ENCODE data around the gene RPL5.

The RPL5 gene

GRCh38 chr1:92822879-92823278 lies 9.0 kb upstream of the RPL5 start:
- Histone ChIP-seq H3K27me3 (ENCODE audit: insufficient read depth, low read length) (no peaks in the 10 kb centered on the region), H3K4me1 (ENCODE audit: insufficient read depth, low read length) (no peaks in the 10 kb centered on the region), H3K9me3 (ENCODE audit: insufficient read depth, low read depth, low read length) (no peaks in the 10 kb centered on the region), H3K4me3 (ENCODE audit: low read length) (no peak overlapping the region), H3K9ac (ENCODE audit: low read depth, low read length) (no peak overlapping the region), H3K27ac (ENCODE audit: low read depth, low read length) (no peak overlapping the region), H3K36me3 (ENCODE audit: insufficient read depth, low read length) (no peaks in the 10 kb centered on the region)
- 93% methylated on average over 2 of the region's 3 CpGs for WGBS

- no peak overlapping the region for H3K27ac ChIP-seq (ENCODE audit: low read depth, low read length)
- H3K36me3 ChIP-seq (ENCODE audit: insufficient read depth, low read length), result no peaks in the 10 kb centered on the region
- no peaks in the 10 kb centered on the region for H3K27me3 ChIP-seq (ENCODE audit: insufficient read depth, low read length)
- 93% methylated on average over 5 of the region's 6 CpGs for WGBS
- H3K9ac ChIP-seq (ENCODE audit: low read depth, low read length), result no peak overlapping the region
- H3K4me1 ChIP-seq (ENCODE audit: insufficient read depth, low read length), result no peaks in the 10 kb centered on the region; the same call in 1 of the 2 replicates
- H3K4me3 ChIP-seq (ENCODE audit: low read length), result no peak overlapping the region
- H3K9me3 ChIP-seq (ENCODE audit: insufficient read depth, low read depth, low read length), result no peaks in the 10 kb centered on the region
Measured at GRCh38 chr1:92826792-92827191, 5.0 kb upstream of the RPL5 start.

GRCh38 chr1:92831368-92831761 lies 475 bp upstream of the RPL5 start:
- H3K9me3 ChIP-seq (ENCODE audit: insufficient read depth, low read depth, low read length), result no peaks in the 10 kb centered on the region
- H3K36me3 ChIP-seq (ENCODE audit: insufficient read depth, low read length), result peaks cover 37% of the 10 kb centered on the region
- 67% methylated on average over 4 of the region's 4 CpGs for WGBS
- no peak overlapping the region for H3K9ac ChIP-seq (ENCODE audit: low read depth, low read length)
- peak overlapping the region; percentile 93 for H3K4me3 ChIP-seq (ENCODE audit: low read length)
- no peaks in the 10 kb centered on the region; the same call in 1 of the 2 replicates for H3K4me1 ChIP-seq (ENCODE audit: insufficient read depth, low read length)
- H3K27me3 ChIP-seq (ENCODE audit: insufficient read depth, low read length), result no peaks in the 10 kb centered on the region
- no peak overlapping the region for H3K27ac ChIP-seq (ENCODE audit: low read depth, low read length)

GRCh38 chr1:92832537-92833114 lies 786 bp downstream of the RPL5 start:
- H3K4me3 ChIP-seq (ENCODE audit: low read length), result peak overlapping the region; percentile 93
- H3K27ac ChIP-seq (ENCODE audit: low read depth, low read length), result peak overlapping the region; percentile 89
- H3K36me3 ChIP-seq (ENCODE audit: insufficient read depth, low read length), result peaks cover 50% of the 10 kb centered on the region
- peak overlapping the region; percentile 99 for H3K9ac ChIP-seq (ENCODE audit: low read depth, low read length)
- no peaks in the 10 kb centered on the region for H3K27me3 ChIP-seq (ENCODE audit: insufficient read depth, low read length)
- WGBS, result 1% methylated on average over 18 of the region's 19 CpGs
- H3K4me1 ChIP-seq (ENCODE audit: insufficient read depth, low read length), result no peaks in the 10 kb centered on the region; the same call in 1 of the 2 replicates
- no peaks in the 10 kb centered on the region for H3K9me3 ChIP-seq (ENCODE audit: insufficient read depth, low read depth, low read length)

GRCh38 chr1:92833840-92834239 lies 2.0 kb downstream of the RPL5 start:
- WGBS, result 77% methylated on average over 5 of the region's 5 CpGs
- Histone ChIP-seq H3K9ac (ENCODE audit: low read depth, low read length) (peak overlapping the region; percentile 99), H3K27me3 (ENCODE audit: insufficient read depth, low read length) (no peaks in the 10 kb centered on the region), H3K4me1 (ENCODE audit: insufficient read depth, low read length) (no peaks in the 10 kb centered on the region; the same call in 1 of the 2 replicates), H3K9me3 (ENCODE audit: insufficient read depth, low read depth, low read length) (no peaks in the 10 kb centered on the region), H3K36me3 (ENCODE audit: insufficient read depth, low read length) (peaks cover 62% of the 10 kb centered on the region), H3K4me3 (ENCODE audit: low read length) (peak overlapping the region; percentile 93), H3K27ac (ENCODE audit: low read depth, low read length) (peak overlapping the region; percentile 29; the same call in 1 of the 2 replicates)

GRCh38 chr1:92834617-92835016 lies 2.8 kb downstream of the RPL5 start:
- no peaks in the 10 kb centered on the region for H3K9me3 ChIP-seq (ENCODE audit: insufficient read depth, low read depth, low read length)
- H3K9ac ChIP-seq (ENCODE audit: low read depth, low read length), result peak overlapping the region; percentile 99; the same call in 1 of the 2 replicates
- H3K27me3 ChIP-seq (ENCODE audit: insufficient read depth, low read length), result no peaks in the 10 kb centered on the region
- no peaks in the 10 kb centered on the region; the same call in 1 of the 2 replicates for H3K4me1 ChIP-seq (ENCODE audit: insufficient read depth, low read length)
- H3K27ac ChIP-seq (ENCODE audit: low read depth, low read length), result no peak overlapping the region
- peak overlapping the region; percentile 93 for H3K4me3 ChIP-seq (ENCODE audit: low read length)
- WGBS, result 95% methylated on average over 5 of the region's 5 CpGs
- peaks cover 69% of the 10 kb centered on the region for H3K36me3 ChIP-seq (ENCODE audit: insufficient read depth, low read length)

GRCh38 chr1:92837062-92837461 lies 5.2 kb downstream of the RPL5 start:
- Histone ChIP-seq H3K27me3 (ENCODE audit: insufficient read depth, low read length) (no peaks in the 10 kb centered on the region), H3K4me3 (ENCODE audit: low read length) (no peak overlapping the region), H3K36me3 (ENCODE audit: insufficient read depth, low read length) (peaks cover 94% of the 10 kb centered on the region), H3K4me1 (ENCODE audit: insufficient read depth, low read length) (no peaks in the 10 kb centered on the region), H3K9me3 (ENCODE audit: insufficient read depth, low read depth, low read length) (no peaks in the 10 kb centered on the region), H3K27ac (ENCODE audit: low read depth, low read length) (no peak overlapping the region), H3K9ac (ENCODE audit: low read depth, low read length) (no peak overlapping the region)
- WGBS, result 100% methylated on average over 2 of the region's 2 CpGs

GRCh38 chr1:92838519-92838918 lies 6.7 kb downstream of the RPL5 start:
- Histone ChIP-seq H3K27me3 (ENCODE audit: insufficient read depth, low read length) (no peaks in the 10 kb centered on the region), H3K9ac (ENCODE audit: low read depth, low read length) (no peak overlapping the region), H3K4me1 (ENCODE audit: insufficient read depth, low read length) (no peaks in the 10 kb centered on the region), H3K9me3 (ENCODE audit: insufficient read depth, low read depth, low read length) (no peaks in the 10 kb centered on the region), H3K4me3 (ENCODE audit: low read length) (no peak overlapping the region), H3K36me3 (ENCODE audit: insufficient read depth, low read length) (peaks cover 100% of the 10 kb centered on the region), H3K27ac (ENCODE audit: low read depth, low read length) (no peak overlapping the region)
- WGBS, result 42% methylated on average over 1 of the region's 1 CpG

- Histone ChIP-seq H3K36me3 (ENCODE audit: insufficient read depth, low read length) (peaks cover 100% of the 10 kb centered on the region), H3K27ac (ENCODE audit: low read depth, low read length) (no peak overlapping the region), H3K4me1 (ENCODE audit: insufficient read depth, low read length) (no peaks in the 10 kb centered on the region), H3K9me3 (ENCODE audit: insufficient read depth, low read depth, low read length) (no peaks in the 10 kb centered on the region), H3K4me3 (ENCODE audit: low read length) (no peak overlapping the region), H3K9ac (ENCODE audit: low read depth, low read length) (no peak overlapping the region), H3K27me3 (ENCODE audit: insufficient read depth, low read length) (no peaks in the 10 kb centered on the region)
- 93% methylated on average over 2 of the region's 2 CpGs for WGBS
Measured at GRCh38 chr1:92839442-92839841, 7.6 kb downstream of the RPL5 start.

GRCh38 chr1:92840600-92840999 lies 8.8 kb downstream of the RPL5 start:
- no peak overlapping the region for H3K4me3 ChIP-seq (ENCODE audit: low read length)
- no peaks in the 10 kb centered on the region for H3K9me3 ChIP-seq (ENCODE audit: insufficient read depth, low read depth, low read length)
- no peak overlapping the region for H3K9ac ChIP-seq (ENCODE audit: low read depth, low read length)
- no peaks in the 10 kb centered on the region for H3K27me3 ChIP-seq (ENCODE audit: insufficient read depth, low read length)
- H3K36me3 ChIP-seq (ENCODE audit: insufficient read depth, low read length), result peaks cover 89% of the 10 kb centered on the region
- 84% methylated on average over 5 of the region's 5 CpGs for WGBS
- H3K27ac ChIP-seq (ENCODE audit: low read depth, low read length), result no peak overlapping the region
- H3K4me1 ChIP-seq (ENCODE audit: insufficient read depth, low read length), result no peaks in the 10 kb centered on the region

GRCh38 chr1:92842082-92843045 lies 10.5 kb downstream of the RPL5 start:
- Histone ChIP-seq H3K27me3 (ENCODE audit: insufficient read depth, low read length) (no peaks in the 10 kb centered on the region), H3K9ac (ENCODE audit: low read depth, low read length) (no peak overlapping the region), H3K27ac (ENCODE audit: low read depth, low read length) (no peak overlapping the region), H3K4me1 (ENCODE audit: insufficient read depth, low read length) (no peaks in the 10 kb centered on the region), H3K36me3 (ENCODE audit: insufficient read depth, low read length) (peaks cover 72% of the 10 kb centered on the region), H3K4me3 (ENCODE audit: low read length) (no peak overlapping the region), H3K9me3 (ENCODE audit: insufficient read depth, low read depth, low read length) (no peaks in the 10 kb centered on the region)
- WGBS, result 93% methylated on average over 4 of the region's 4 CpGs
